ENCODE measurements around the gene APBA2. TPM values are rescaled to one million over a fixed set of nuclear protein-coding genes. Genes with fewer than 3 reads are reported as not detected.

The APBA2 gene
- total RNA-seq, 2 experiments from 2014 or later, result 30.8 to 32.0 TPM

- peaks cover 36% of the 10 kb centered on the region for H3K4me1 Mint-ChIP-seq (ENCODE audit: low read depth)
- H3K36me3 Mint-ChIP-seq (ENCODE audit: low read depth), result peaks cover 14% of the 10 kb centered on the region
- H3K27me3 Mint-ChIP-seq, result no peaks in the 10 kb centered on the region
- DNase-seq, result no peak
- no peak for TF ChIP-seq CTCF (IDR thresholded peaks at IDR 0.05)
- H3K4me3 Mint-ChIP-seq, result no peak overlapping the region
- no peak overlapping the region for H3K27ac Mint-ChIP-seq
- H3K9me3 Mint-ChIP-seq, result no peaks in the 10 kb centered on the region
- intact Hi-C loops (cut with micrococcal nuclease), result no loop called here
- no peak for ATAC-seq
- CTCF ChIA-PET, result interaction anchor here (1.1 to 6.0 kb wide), 4 partner anchors 23 to 103 kb away, joined by 4 to 31 read pairs (median 4); no protein-coding TSS in a partner anchor
- POLR2A ChIA-PET, result no interaction called here
Observed at GRCh38 chr15:28998511-28998910, 112.7 kb downstream of the APBA2 start.

- Mint-ChIP-seq H3K4me1 (ENCODE audit: low read depth) (peaks cover 27% of the 10 kb centered on the region), H3K27me3 (no peaks in the 10 kb centered on the region), H3K9me3 (peaks cover 2% of the 10 kb centered on the region), H3K36me3 (ENCODE audit: low read depth) (peaks cover 23% of the 10 kb centered on the region), H3K4me3 (no peak overlapping the region), H3K27ac (peak overlapping the region; percentile 62)
- intact Hi-C loops (cut with micrococcal nuclease), result no loop called here
- ChIA-PET CTCF (interaction anchor here (1.0 kb wide), 1 partner anchor 29 kb away, joined by 3 read pairs; no protein-coding TSS in a partner anchor), POLR2A (no interaction called here)
- no peak for TF ChIP-seq CTCF (IDR thresholded peaks at IDR 0.05)
- DNase-seq (no peak), ATAC-seq (no peak)
Observed at GRCh38 chr15:29003191-29003839, 117.5 kb downstream of the APBA2 start.

GRCh38 chr15:29003840-29004233 lies 118.1 kb downstream of the APBA2 start:
- H3K4me1 Mint-ChIP-seq (ENCODE audit: low read depth), result peaks cover 30% of the 10 kb centered on the region
- peak; percentile 43 for DNase-seq
- ChIA-PET CTCF (interaction anchor here (1.0 kb wide), 1 partner anchor 30 kb away, joined by 3 read pairs; no protein-coding TSS in a partner anchor), POLR2A (no interaction called here)
- peak; percentile 75 for ATAC-seq
- H3K27ac Mint-ChIP-seq, result peak overlapping the region; percentile 23
- intact Hi-C loops (cut with micrococcal nuclease), result no loop called here
- peaks cover 20% of the 10 kb centered on the region for H3K36me3 Mint-ChIP-seq (ENCODE audit: low read depth)
- no peak overlapping the region for H3K4me3 Mint-ChIP-seq
- TF ChIP-seq CTCF (IDR thresholded peaks at IDR 0.05), result no peak
- no peaks in the 10 kb centered on the region for H3K27me3 Mint-ChIP-seq
- H3K9me3 Mint-ChIP-seq, result peaks cover 2% of the 10 kb centered on the region

GRCh38 chr15:29005931-29006330 lies 120.2 kb downstream of the APBA2 start:
- ChIA-PET POLR2A (no interaction called here), CTCF (no interaction called here)
- no peak for DNase-seq
- Mint-ChIP-seq H3K4me3 (no peak overlapping the region), H3K27ac (no peak overlapping the region), H3K36me3 (ENCODE audit: low read depth) (peaks cover 20% of the 10 kb centered on the region), H3K9me3 (peaks cover 2% of the 10 kb centered on the region), H3K27me3 (no peaks in the 10 kb centered on the region), H3K4me1 (ENCODE audit: low read depth) (peaks cover 33% of the 10 kb centered on the region)
- no peak for TF ChIP-seq CTCF (IDR thresholded peaks at IDR 0.05)
- no peak for ATAC-seq
- intact Hi-C loops (cut with micrococcal nuclease), result no loop called here

- H3K9me3 Mint-ChIP-seq, result peaks cover 2% of the 10 kb centered on the region
- ChIA-PET POLR2A (no interaction called here), CTCF (no interaction called here)
- H3K4me3 Mint-ChIP-seq, result no peak overlapping the region
- H3K4me1 Mint-ChIP-seq (ENCODE audit: low read depth), result peaks cover 29% of the 10 kb centered on the region
- peak overlapping the region; percentile 16 for H3K27ac Mint-ChIP-seq
- no peaks in the 10 kb centered on the region for H3K27me3 Mint-ChIP-seq
- ATAC-seq, result no peak
- no peak for DNase-seq
- TF ChIP-seq CTCF (IDR thresholded peaks at IDR 0.05), result no peak
- intact Hi-C loops (cut with micrococcal nuclease), result no loop called here
- peaks cover 22% of the 10 kb centered on the region for H3K36me3 Mint-ChIP-seq (ENCODE audit: low read depth)
Observed at GRCh38 chr15:29008846-29009245, 123.1 kb downstream of the APBA2 start.
